ENCODE results near the gene TDRKH.
"Not testable (repeated sequence)": the region's sequence is repeated elsewhere in the genome, so short reads cannot be mapped to it uniquely, and the experiment has no call there.

Gene TDRKH

GRCh38 chr1:151733995-151734394, 56.3 kb downstream of the TDRKH start:
- H2AK5ac ChIP-seq (ENCODE audit: low read depth, low read length); H4K91ac ChIP-seq (ENCODE audit: low read depth, low read length, poor library complexity); H2BK15ac ChIP-seq (ENCODE audit: low read length); H3K36me3 ChIP-seq (replicated peaks in 1 of 2; ENCODE audit: control insufficient read depth in 2 of 2, insufficient read depth in 2 of 2, low read length in 2 of 2); H2AFZ ChIP-seq (ENCODE audit: low read length); H3K4ac ChIP-seq (ENCODE audit: low read length); H3K79me1 ChIP-seq (ENCODE audit: low read depth, low read length); H3K9ac ChIP-seq (ENCODE audit: low read depth, low read length, poor library complexity); H3K23ac ChIP-seq (ENCODE audit: low read depth, low read length, poor library complexity); H3K14ac ChIP-seq (ENCODE audit: low read length); H3K4me1 ChIP-seq (ENCODE audit: control insufficient read depth in 2 of 2, insufficient read depth in 1 of 2, low read depth in 1 of 2, low read length in 2 of 2); H3K27ac ChIP-seq (replicated peaks; ENCODE audit: low read length); H3K4me2 ChIP-seq (ENCODE audit: insufficient read depth, low read length, poor library complexity, severe bottlenecking); H2BK5ac ChIP-seq (ENCODE audit: low read length); H2BK120ac ChIP-seq (ENCODE audit: low read depth, low read length); H3K4me3 ChIP-seq (ENCODE audit: low read length in 2 of 2); H2BK12ac ChIP-seq (ENCODE audit: low read length); DNase-seq (ENCODE audit: low spot score); H4K8ac ChIP-seq (ENCODE audit: low read depth, low read length); H3K18ac ChIP-seq (ENCODE audit: low read length): not testable (repeated sequence)
- Histone ChIP-seq H3K27me3 (ENCODE audit: control insufficient read depth in 3 of 3, insufficient read depth in 3 of 3, low read depth in 1 of 3, low read length in 3 of 3) (peaks cover 0 to 15% (median 0%) of the 10 kb centered on the region in 3 experiments), H3K9me3 (replicated peaks in 1 of 2; ENCODE audit: control insufficient read depth in 2 of 2, insufficient read depth in 1 of 2, low read depth in 1 of 2, low read length in 2 of 2) (peaks cover 10 to 12% of the 10 kb centered on the region in 2 donors)
- no CpG with 5 or more reads among the region's 9 CpGs for WGBS, 2 donors (ENCODE audit: extremely low coverage in 2 of 2, insufficient read length in 2 of 2, insufficient replicate concordance in 1 of 2)

- no peak overlapping the region for H2BK120ac ChIP-seq (ENCODE audit: low read depth, low read length)
- H3K4ac ChIP-seq (ENCODE audit: low read length) = no peak overlapping the region
- H2AFZ ChIP-seq (ENCODE audit: low read length) = no peak overlapping the region
- no peak overlapping the region for H3K23ac ChIP-seq (ENCODE audit: low read depth, low read length, poor library complexity)
- H3K27ac ChIP-seq (replicated peaks; ENCODE audit: low read length) = no peak overlapping the region
- no peak overlapping the region for H2BK5ac ChIP-seq (ENCODE audit: low read length)
- DNase-seq (ENCODE audit: low spot score) = no peak
- H3K79me1 ChIP-seq (ENCODE audit: low read depth, low read length) = no peaks in the 10 kb centered on the region
- peaks cover under 1 to 9% of the 10 kb centered on the region in 2 donors for H3K4me1 ChIP-seq (ENCODE audit: control insufficient read depth in 2 of 2, insufficient read depth in 1 of 2, low read depth in 1 of 2, low read length in 2 of 2)
- H3K36me3 ChIP-seq (replicated peaks in 1 of 2; ENCODE audit: control insufficient read depth in 2 of 2, insufficient read depth in 2 of 2, low read length in 2 of 2) = no peaks in the 10 kb centered on the region
- H2BK12ac ChIP-seq (ENCODE audit: low read length) = no peak overlapping the region
- H3K27me3 ChIP-seq (ENCODE audit: control insufficient read depth in 3 of 3, insufficient read depth in 3 of 3, low read depth in 1 of 3, low read length in 3 of 3) = peaks cover 0 to 24% (median 0%) of the 10 kb centered on the region in 3 experiments
- no peak overlapping the region for H2BK15ac ChIP-seq (ENCODE audit: low read length)
- no peak overlapping the region for H3K4me2 ChIP-seq (ENCODE audit: insufficient read depth, low read length, poor library complexity, severe bottlenecking)
- H2AK5ac ChIP-seq (ENCODE audit: low read depth, low read length) = no peak overlapping the region
- H4K91ac ChIP-seq (ENCODE audit: low read depth, low read length, poor library complexity) = no peak overlapping the region
- H3K9me3 ChIP-seq (replicated peaks in 1 of 2; ENCODE audit: control insufficient read depth in 2 of 2, insufficient read depth in 1 of 2, low read depth in 1 of 2, low read length in 2 of 2) = peaks cover 9 to 11% of the 10 kb centered on the region in 2 donors
- H4K8ac ChIP-seq (ENCODE audit: low read depth, low read length) = no peak overlapping the region
- H3K18ac ChIP-seq (ENCODE audit: low read length) = no peak overlapping the region
- no peak overlapping the region for H3K14ac ChIP-seq (ENCODE audit: low read length)
- H3K9ac ChIP-seq (ENCODE audit: low read depth, low read length, poor library complexity) = no peak overlapping the region
- H3K4me3 ChIP-seq (ENCODE audit: low read length in 2 of 2) = peak overlapping the region in 1 of 2 donors; percentile 55
- no CpG with 5 or more reads among the region's 3 CpGs for WGBS, 2 donors (ENCODE audit: extremely low coverage in 2 of 2, insufficient read length in 2 of 2, insufficient replicate concordance in 1 of 2)
Observed at GRCh38 chr1:151733126-151733525, 57.2 kb downstream of the TDRKH start.

GRCh38 chr1:151729966-151730291, 60.4 kb downstream of the TDRKH start:
- no peak overlapping the region for H3K23ac ChIP-seq (ENCODE audit: low read depth, low read length, poor library complexity)
- H2AFZ ChIP-seq (ENCODE audit: low read length) = no peak overlapping the region
- no peak overlapping the region for H3K4me3 ChIP-seq (ENCODE audit: low read length in 2 of 2)
- no peak overlapping the region for H3K18ac ChIP-seq (ENCODE audit: low read length)
- no peak overlapping the region for H2BK15ac ChIP-seq (ENCODE audit: low read length)
- H2BK5ac ChIP-seq (ENCODE audit: low read length) = no peak overlapping the region
- H3K4ac ChIP-seq (ENCODE audit: low read length) = no peak overlapping the region
- H3K36me3 ChIP-seq (replicated peaks in 1 of 2; ENCODE audit: control insufficient read depth in 2 of 2, insufficient read depth in 2 of 2, low read length in 2 of 2) = no peaks in the 10 kb centered on the region
- no peak for DNase-seq (ENCODE audit: low spot score)
- no peaks in the 10 kb centered on the region for H3K79me1 ChIP-seq (ENCODE audit: low read depth, low read length)
- H3K14ac ChIP-seq (ENCODE audit: low read length) = no peak overlapping the region
- peaks cover 0 to 53% (median 0%) of the 10 kb centered on the region in 3 experiments for H3K27me3 ChIP-seq (ENCODE audit: control insufficient read depth in 3 of 3, insufficient read depth in 3 of 3, low read depth in 1 of 3, low read length in 3 of 3)
- H2AK5ac ChIP-seq (ENCODE audit: low read depth, low read length) = no peak overlapping the region
- no peaks in the 10 kb centered on the region for H3K9me3 ChIP-seq (replicated peaks in 1 of 2; ENCODE audit: control insufficient read depth in 2 of 2, insufficient read depth in 1 of 2, low read depth in 1 of 2, low read length in 2 of 2)
- H2BK120ac ChIP-seq (ENCODE audit: low read depth, low read length) = no peak overlapping the region
- H3K4me1 ChIP-seq (ENCODE audit: control insufficient read depth in 2 of 2, insufficient read depth in 1 of 2, low read depth in 1 of 2, low read length in 2 of 2) = peaks cover 3 to 10% of the 10 kb centered on the region in 2 donors
- no peak overlapping the region for H3K9ac ChIP-seq (ENCODE audit: low read depth, low read length, poor library complexity)
- no peak overlapping the region for H4K91ac ChIP-seq (ENCODE audit: low read depth, low read length, poor library complexity)
- no peak overlapping the region for H2BK12ac ChIP-seq (ENCODE audit: low read length)
- no peak overlapping the region for H4K8ac ChIP-seq (ENCODE audit: low read depth, low read length)
- no peak overlapping the region for H3K27ac ChIP-seq (replicated peaks; ENCODE audit: low read length)
- no CpG with 5 or more reads among the region's 4 CpGs for WGBS, 2 donors (ENCODE audit: extremely low coverage in 2 of 2, insufficient read length in 2 of 2, insufficient replicate concordance in 1 of 2)
- no peak overlapping the region for H3K4me2 ChIP-seq (ENCODE audit: insufficient read depth, low read length, poor library complexity, severe bottlenecking)

- Histone ChIP-seq H2BK120ac (ENCODE audit: low read depth, low read length) (no peak overlapping the region), H4K8ac (ENCODE audit: low read depth, low read length) (no peak overlapping the region), H3K14ac (ENCODE audit: low read length) (no peak overlapping the region), H2BK15ac (ENCODE audit: low read length) (no peak overlapping the region), H3K27ac (replicated peaks; ENCODE audit: low read length) (no peak overlapping the region), H3K79me1 (ENCODE audit: low read depth, low read length) (no peaks in the 10 kb centered on the region), H3K36me3 (replicated peaks in 1 of 2; ENCODE audit: control insufficient read depth in 2 of 2, insufficient read depth in 2 of 2, low read length in 2 of 2) (no peaks in the 10 kb centered on the region), H3K27me3 (ENCODE audit: control insufficient read depth in 3 of 3, insufficient read depth in 3 of 3, low read depth in 1 of 3, low read length in 3 of 3) (peaks cover 0 to 55% (median 0%) of the 10 kb centered on the region in 3 experiments), H3K4me3 (ENCODE audit: low read length in 2 of 2) (no peak overlapping the region), H3K4ac (ENCODE audit: low read length) (no peak overlapping the region), H3K9me3 (replicated peaks in 1 of 2; ENCODE audit: control insufficient read depth in 2 of 2, insufficient read depth in 1 of 2, low read depth in 1 of 2, low read length in 2 of 2) (no peaks in the 10 kb centered on the region), H3K9ac (ENCODE audit: low read depth, low read length, poor library complexity) (no peak overlapping the region), H3K4me1 (ENCODE audit: control insufficient read depth in 2 of 2, insufficient read depth in 1 of 2, low read depth in 1 of 2, low read length in 2 of 2) (peaks cover 3 to 10% of the 10 kb centered on the region in 2 donors), H4K91ac (ENCODE audit: low read depth, low read length, poor library complexity) (no peak overlapping the region), H2AFZ (ENCODE audit: low read length) (no peak overlapping the region), H3K18ac (ENCODE audit: low read length) (peak overlapping the region; percentile 19), H3K23ac (ENCODE audit: low read depth, low read length, poor library complexity) (no peak overlapping the region), H3K4me2 (ENCODE audit: insufficient read depth, low read length, poor library complexity, severe bottlenecking) (no peak overlapping the region), H2AK5ac (ENCODE audit: low read depth, low read length) (no peak overlapping the region), H2BK12ac (ENCODE audit: low read length) (no peak overlapping the region), H2BK5ac (ENCODE audit: low read length) (no peak overlapping the region)
- no peak for DNase-seq (ENCODE audit: low spot score)
- WGBS, 2 donors (ENCODE audit: extremely low coverage in 2 of 2, insufficient read length in 2 of 2, insufficient replicate concordance in 1 of 2) = no CpG with 5 or more reads among the region's 10 CpGs
Observed at GRCh38 chr1:151729157-151729965, 60.9 kb downstream of the TDRKH start.
